ENCODE results near the gene CREG1. TPM values are rescaled to one million over a fixed set of nuclear protein-coding genes. Genes with fewer than 3 reads are reported as not detected.

The CREG1 gene
- total RNA-seq, 2 experiments from 2014 or later = 45.9 to 52.2 TPM

- no peak overlapping the region for H3K4me2 ChIP-seq (ENCODE audit: low read length)
- H3K4me3 ChIP-seq (ENCODE audit: low read depth, low read length, poor library complexity, severe bottlenecking) = no peak overlapping the region
- TF ChIP-seq, protein P1, sequence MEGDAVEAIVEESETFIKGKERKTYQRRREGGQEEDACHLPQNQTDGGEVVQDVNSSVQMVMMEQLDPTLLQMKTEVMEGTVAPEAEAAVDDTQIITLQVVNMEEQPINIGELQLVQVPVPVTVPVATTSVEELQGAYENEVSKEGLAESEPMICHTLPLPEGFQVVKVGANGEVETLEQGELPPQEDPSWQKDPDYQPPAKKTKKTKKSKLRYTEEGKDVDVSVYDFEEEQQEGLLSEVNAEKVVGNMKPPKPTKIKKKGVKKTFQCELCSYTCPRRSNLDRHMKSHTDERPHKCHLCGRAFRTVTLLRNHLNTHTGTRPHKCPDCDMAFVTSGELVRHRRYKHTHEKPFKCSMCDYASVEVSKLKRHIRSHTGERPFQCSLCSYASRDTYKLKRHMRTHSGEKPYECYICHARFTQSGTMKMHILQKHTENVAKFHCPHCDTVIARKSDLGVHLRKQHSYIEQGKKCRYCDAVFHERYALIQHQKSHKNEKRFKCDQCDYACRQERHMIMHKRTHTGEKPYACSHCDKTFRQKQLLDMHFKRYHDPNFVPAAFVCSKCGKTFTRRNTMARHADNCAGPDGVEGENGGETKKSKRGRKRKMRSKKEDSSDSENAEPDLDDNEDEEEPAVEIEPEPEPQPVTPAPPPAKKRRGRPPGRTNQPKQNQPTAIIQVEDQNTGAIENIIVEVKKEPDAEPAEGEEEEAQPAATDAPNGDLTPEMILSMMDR (conservative IDR thresholded peaks at IDR 0.05; ENCODE audit: low read length) = no peak
- TF ChIP-seq EZH2phosphoT487 (IDR thresholded peaks at IDR 0.05; ENCODE audit: borderline replicate concordance, low read depth, low read length) = no peak
- no peaks in the 10 kb centered on the region for H4K20me1 ChIP-seq (ENCODE audit: insufficient read depth, low read length)
- POLR2A ChIA-PET = no interaction called here
- DNase-seq (ENCODE audit: low spot score) = no peak
- H3K9me2 ChIP-seq (ENCODE audit: insufficient read depth, low read length) = no peaks in the 10 kb centered on the region
- no TSS peak for BruUV-seq (replicated peaks)
- H3K36me3 ChIP-seq (ENCODE audit: insufficient read depth, low read length) = no peaks in the 10 kb centered on the region
- H3K79me2 ChIP-seq (ENCODE audit: insufficient read depth, low read depth, low read length) = no peaks in the 10 kb centered on the region
- H3K9me3 ChIP-seq (ENCODE audit: low read length) = no peaks in the 10 kb centered on the region
- H2AFZ ChIP-seq (ENCODE audit: low read length) = no peak overlapping the region
- CTCF ChIA-PET (ENCODE audit: unreplicated experiment) = no interaction called here
- no peak overlapping the region for H3K27ac ChIP-seq (ENCODE audit: low read depth, low read length, poor library complexity, severe bottlenecking)
- intact Hi-C loops (cut with micrococcal nuclease; ENCODE audit: unreplicated experiment) = no loop called here
- H3K4me1 ChIP-seq (ENCODE audit: insufficient read depth, low read length, poor library complexity, severe bottlenecking) = peaks cover 8% of the 10 kb centered on the region
Measured at GRCh38 chr1:167522246-167522645, 31.3 kb downstream of the CREG1 start.

- intact Hi-C loops (cut with micrococcal nuclease; ENCODE audit: unreplicated experiment) = no loop called here
- Histone ChIP-seq H2AFZ (ENCODE audit: low read length) (no peak overlapping the region), H3K4me2 (ENCODE audit: low read length) (no peak overlapping the region), H3K27ac (ENCODE audit: low read depth, low read length, poor library complexity, severe bottlenecking) (no peak overlapping the region), H3K4me1 (ENCODE audit: insufficient read depth, low read length, poor library complexity, severe bottlenecking) (peaks cover 8% of the 10 kb centered on the region), H3K4me3 (ENCODE audit: low read depth, low read length, poor library complexity, severe bottlenecking) (no peak overlapping the region), H3K9me3 (ENCODE audit: low read length) (no peaks in the 10 kb centered on the region), H4K20me1 (ENCODE audit: insufficient read depth, low read length) (no peaks in the 10 kb centered on the region), H3K79me2 (ENCODE audit: insufficient read depth, low read depth, low read length) (no peaks in the 10 kb centered on the region), H3K36me3 (ENCODE audit: insufficient read depth, low read length) (no peaks in the 10 kb centered on the region), H3K9me2 (ENCODE audit: insufficient read depth, low read length) (no peaks in the 10 kb centered on the region)
- no TSS peak for BruUV-seq (replicated peaks)
- DNase-seq (ENCODE audit: low spot score) = peak; percentile 27
- ChIA-PET POLR2A (no interaction called here), CTCF (ENCODE audit: unreplicated experiment) (no interaction called here)
- TF ChIP-seq EZH2phosphoT487 (IDR thresholded peaks at IDR 0.05; ENCODE audit: borderline replicate concordance, low read depth, low read length) = no peak
- TF ChIP-seq, protein P1 (conservative IDR thresholded peaks at IDR 0.05; ENCODE audit: low read length) = peak; percentile 57
Measured at GRCh38 chr1:167520711-167521206, 32.8 kb downstream of the CREG1 start.

- POLR2A ChIA-PET = interaction anchor here (1.3 to 2.3 kb wide), 5 partner anchors 10 to 18 kb away, joined by 4 to 8 read pairs (median 6); no protein-coding TSS in a partner anchor
- Histone ChIP-seq H3K4me2 (ENCODE audit: low read length) (no peak within 1 kb of the TSS), H3K36me3 (ENCODE audit: insufficient read depth, low read length) (no peaks in the 10 kb centered on the region), H3K9me3 (ENCODE audit: low read length) (no peaks in the 10 kb centered on the region), H4K20me1 (ENCODE audit: insufficient read depth, low read length) (no peaks in the 10 kb centered on the region), H3K4me1 (ENCODE audit: insufficient read depth, low read length, poor library complexity, severe bottlenecking) (peaks cover 8% of the 10 kb centered on the region), H2AFZ (ENCODE audit: low read length) (peak within 1 kb of the TSS; percentile 47; the same call in 1 of the 2 replicates), H3K4me3 (ENCODE audit: low read depth, low read length, poor library complexity, severe bottlenecking) (no peak within 1 kb of the TSS), H3K27ac (ENCODE audit: low read depth, low read length, poor library complexity, severe bottlenecking) (no peak within 1 kb of the TSS), H3K79me2 (ENCODE audit: insufficient read depth, low read depth, low read length) (no peaks in the 10 kb centered on the region), H3K9me2 (ENCODE audit: insufficient read depth, low read length) (no peaks in the 10 kb centered on the region)
- no TSS peak for BruUV-seq (replicated peaks)
- intact Hi-C loops (cut with micrococcal nuclease; ENCODE audit: unreplicated experiment) = no loop called here
- TF ChIP-seq, protein P1 (conservative IDR thresholded peaks at IDR 0.05; ENCODE audit: low read length) = no peak; the same call in 1 of the 2 replicates
- TF ChIP-seq EZH2phosphoT487 (IDR thresholded peaks at IDR 0.05; ENCODE audit: borderline replicate concordance, low read depth, low read length) = no peak
- DNase-seq (ENCODE audit: low spot score) = peak; percentile 53
- CTCF ChIA-PET (ENCODE audit: unreplicated experiment) = no interaction called here
Measured at GRCh38 chr1:167518331-167518700, 35.2 kb downstream of the CREG1 start, which contains the start of gene CD247. Gene CD247, minus strand, starts transcription at chr1:167518529. Its CDS starts 64 bp downstream, at chr1:167518465.
